ENCODE measurements around the gene SPTBN1. TPM values are rescaled to one million over a fixed set of nuclear protein-coding genes. Genes with fewer than 3 reads are reported as not detected.

Gene SPTBN1
- total and polyA plus RNA-seq, 2 of the 13 experiments (the other 11 are each of a cell fraction or from before 2014, with no cell fraction given) = 123 to 299 TPM

GRCh38 chr2:54572636-54573536 is 116.8 kb downstream of the SPTBN1 start (continued):
- TF ChIP-seq ZSCAN30 (CRISPR knock-in tag; IDR thresholded peaks at IDR 0.05) = 0 out of 2 replicates have a peak, but pooled peaks have one; percentile 37
- TF ChIP-seq TEAD3 (CRISPR knock-in tag; optimal IDR thresholded peaks at IDR 0.05; ENCODE audit: borderline replicate concordance) = no peak
- no peak for TF ChIP-seq HDAC2 (CRISPR knock-in tag; IDR thresholded peaks at IDR 0.05)
- no peak for TF ChIP-seq FOXO1 (CRISPR knock-in tag; IDR thresholded peaks at IDR 0.05)
- no peak for TF ChIP-seq SMAD9 (CRISPR knock-in tag; IDR thresholded peaks at IDR 0.05)
- TF ChIP-seq ZNF383 (CRISPR knock-in tag; IDR thresholded peaks at IDR 0.05; ENCODE audit: borderline replicate concordance) = no peak
- TF ChIP-seq ISX (CRISPR knock-in tag; conservative IDR thresholded peaks at IDR 0.05) = 0 out of 2 replicates have a peak, but pooled peaks have one; percentile 12
- TF ChIP-seq, protein P1, sequence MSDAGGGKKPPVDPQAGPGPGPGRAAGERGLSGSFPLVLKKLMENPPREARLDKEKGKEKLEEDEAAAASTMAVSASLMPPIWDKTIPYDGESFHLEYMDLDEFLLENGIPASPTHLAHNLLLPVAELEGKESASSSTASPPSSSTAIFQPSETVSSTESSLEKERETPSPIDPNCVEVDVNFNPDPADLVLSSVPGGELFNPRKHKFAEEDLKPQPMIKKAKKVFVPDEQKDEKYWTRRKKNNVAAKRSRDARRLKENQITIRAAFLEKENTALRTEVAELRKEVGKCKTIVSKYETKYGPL (CRISPR knock-in tag; IDR thresholded peaks at IDR 0.05) = no peak
- 0 out of 2 replicates have a peak, but pooled peaks have one; percentile 10 for TF ChIP-seq PHF21A (CRISPR knock-in tag; IDR thresholded peaks at IDR 0.05)
- 0 out of 2 replicates have a peak, but pooled peaks have one; percentile 7 for TF ChIP-seq NCOR1 (IDR thresholded peaks at IDR 0.05; ENCODE audit: borderline replicate concordance, low read length)
- TF ChIP-seq TFAP4 (IDR thresholded peaks at IDR 0.05; ENCODE audit: borderline replicate concordance, low read depth) = peak; percentile 2; the same call in 1 of the 2 replicates
- no peak for TF ChIP-seq SRY (CRISPR knock-in tag; IDR thresholded peaks at IDR 0.05)
- TF ChIP-seq, protein P2, sequence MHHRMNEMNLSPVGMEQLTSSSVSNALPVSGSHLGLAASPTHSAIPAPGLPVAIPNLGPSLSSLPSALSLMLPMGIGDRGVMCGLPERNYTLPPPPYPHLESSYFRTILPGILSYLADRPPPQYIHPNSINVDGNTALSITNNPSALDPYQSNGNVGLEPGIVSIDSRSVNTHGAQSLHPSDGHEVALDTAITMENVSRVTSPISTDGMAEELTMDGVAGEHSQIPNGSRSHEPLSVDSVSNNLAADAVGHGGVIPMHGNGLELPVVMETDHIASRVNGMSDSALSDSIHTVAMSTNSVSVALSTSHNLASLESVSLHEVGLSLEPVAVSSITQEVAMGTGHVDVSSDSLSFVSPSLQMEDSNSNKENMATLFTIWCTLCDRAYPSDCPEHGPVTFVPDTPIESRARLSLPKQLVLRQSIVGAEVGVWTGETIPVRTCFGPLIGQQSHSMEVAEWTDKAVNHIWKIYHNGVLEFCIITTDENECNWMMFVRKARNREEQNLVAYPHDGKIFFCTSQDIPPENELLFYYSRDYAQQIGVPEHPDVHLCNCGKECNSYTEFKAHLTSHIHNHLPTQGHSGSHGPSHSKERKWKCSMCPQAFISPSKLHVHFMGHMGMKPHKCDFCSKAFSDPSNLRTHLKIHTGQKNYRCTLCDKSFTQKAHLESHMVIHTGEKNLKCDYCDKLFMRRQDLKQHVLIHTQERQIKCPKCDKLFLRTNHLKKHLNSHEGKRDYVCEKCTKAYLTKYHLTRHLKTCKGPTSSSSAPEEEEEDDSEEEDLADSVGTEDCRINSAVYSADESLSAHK (CRISPR knock-in tag; IDR thresholded peaks at IDR 0.05; ENCODE audit: borderline replicate concordance) = 0 out of 2 replicates have a peak, but pooled peaks have one; percentile 31
- no peak for TF ChIP-seq SOX13 (IDR thresholded peaks at IDR 0.05)
- peak in 1 of 2 experiments; percentile 43; a peak in 1 of 4 replicates for TF ChIP-seq SOX13 (CRISPR knock-in tag; conservative IDR thresholded peaks at IDR 0.05 in 1 of 2, IDR thresholded peaks at IDR 0.05 in 1 of 2)
- TF ChIP-seq ZNF589 (CRISPR knock-in tag; conservative IDR thresholded peaks at IDR 0.05) = no peak
- TF ChIP-seq SNAI1 (CRISPR knock-in tag; IDR thresholded peaks at IDR 0.05; ENCODE audit: borderline replicate concordance) = 0 out of 2 replicates have a peak, but pooled peaks have one; percentile 31
- TF ChIP-seq RBM22 (optimal IDR thresholded peaks at IDR 0.05; ENCODE audit: low read length) = peak; percentile 91
- TF ChIP-seq ZNF333 (CRISPR knock-in tag; IDR thresholded peaks at IDR 0.05; ENCODE audit: borderline replicate concordance) = no peak
- TF ChIP-seq ZBTB7A (CRISPR knock-in tag; IDR thresholded peaks at IDR 0.05) = no peak
- peak; percentile 58; the same call in 1 of the 2 replicates for TF ChIP-seq ZNF816 (CRISPR knock-in tag; IDR thresholded peaks at IDR 0.05; ENCODE audit: borderline replicate concordance)
- TF ChIP-seq HNRNPL (IDR thresholded peaks at IDR 0.05; ENCODE audit: low read depth, low read length) = no peak
- TF ChIP-seq ZNF205 (CRISPR knock-in tag; IDR thresholded peaks at IDR 0.05) = no peak; the same call in 1 of the 2 replicates
